ENCODE data around the gene ECPAS.
"Not testable (repeated sequence)": the region's sequence is repeated elsewhere in the genome, so short reads cannot be mapped to it uniquely, and the experiment has no call there.

ECPAS gene

DNA sequence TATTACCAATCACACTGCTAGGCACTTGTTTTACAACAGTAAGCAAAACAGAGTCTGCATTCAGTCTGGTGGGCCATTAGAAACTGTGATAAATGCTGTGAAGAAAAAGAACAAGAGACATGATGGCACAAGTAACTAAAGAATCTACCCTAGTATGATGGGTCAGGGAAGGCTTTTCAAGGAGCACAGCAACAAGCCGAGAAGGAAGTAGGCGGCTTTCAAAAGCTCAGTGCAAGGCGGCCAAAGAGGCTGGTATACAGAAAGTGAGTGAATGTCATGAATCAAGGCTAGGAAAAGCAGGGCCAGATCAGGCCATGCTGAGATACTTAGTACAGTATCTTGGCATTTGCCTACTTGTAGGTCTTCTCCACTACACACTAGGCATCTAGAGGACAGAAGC is 76.4 kb downstream of the ECPAS start:
- DNase-seq, result no peak

DNA sequence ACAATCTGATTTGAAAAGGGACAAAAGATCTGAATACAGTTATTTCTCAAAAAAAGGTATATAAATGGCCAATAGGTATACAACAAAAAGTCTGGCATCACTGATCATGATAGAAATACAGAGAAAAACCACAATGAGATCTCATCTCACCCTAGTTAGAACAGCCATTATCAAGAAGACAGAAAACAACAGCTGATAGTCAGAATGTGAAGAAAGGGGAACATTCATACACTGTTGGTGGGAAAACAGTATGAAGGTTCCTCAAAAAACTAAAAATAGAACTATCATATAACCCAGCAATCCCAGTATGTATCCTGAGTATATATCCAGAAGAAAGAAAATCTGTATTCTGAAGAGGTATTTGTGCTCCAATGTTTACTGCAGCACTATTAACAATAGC is 78.5 kb downstream of the ECPAS start:
- DNase-seq, result no peak

DNA sequence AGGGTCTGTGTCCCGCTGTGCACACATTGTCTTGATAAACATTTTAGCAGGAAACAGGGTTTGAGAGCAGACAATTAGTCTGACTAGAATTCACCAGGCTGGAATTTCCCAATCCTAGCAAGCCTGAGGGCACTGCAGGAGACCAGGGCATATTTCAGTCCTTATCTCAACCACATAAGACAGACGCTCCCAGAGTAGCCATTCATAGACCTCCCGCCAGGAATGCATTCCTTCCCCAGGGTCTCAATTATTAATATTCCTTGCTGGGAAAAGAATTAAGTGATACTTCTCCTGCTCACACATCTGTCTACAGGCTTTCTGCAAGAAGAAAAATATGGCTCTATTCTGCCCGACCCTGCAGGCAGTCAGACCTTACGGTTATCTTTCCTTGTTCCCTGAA is 82.7 kb downstream of the ECPAS start:
- not testable (repeated sequence) for DNase-seq

DNA sequence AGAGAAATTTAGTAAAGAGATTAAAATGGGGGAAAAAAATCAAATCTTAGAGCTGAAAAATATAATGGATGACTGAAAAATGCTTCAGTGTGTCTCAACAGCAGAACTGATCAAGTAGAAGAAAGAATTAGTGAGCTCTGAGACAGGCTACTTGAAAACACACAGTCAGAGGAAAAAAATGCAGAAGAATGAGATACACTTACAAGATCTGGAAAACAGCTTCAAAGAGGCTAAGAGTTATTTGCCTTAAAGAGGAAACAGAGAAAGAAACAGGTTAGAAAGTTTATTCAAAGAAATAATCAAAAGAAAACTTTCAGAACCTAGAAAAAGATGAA is 83.7 kb downstream of the ECPAS start:
- DNase-seq, result no peak

DNA sequence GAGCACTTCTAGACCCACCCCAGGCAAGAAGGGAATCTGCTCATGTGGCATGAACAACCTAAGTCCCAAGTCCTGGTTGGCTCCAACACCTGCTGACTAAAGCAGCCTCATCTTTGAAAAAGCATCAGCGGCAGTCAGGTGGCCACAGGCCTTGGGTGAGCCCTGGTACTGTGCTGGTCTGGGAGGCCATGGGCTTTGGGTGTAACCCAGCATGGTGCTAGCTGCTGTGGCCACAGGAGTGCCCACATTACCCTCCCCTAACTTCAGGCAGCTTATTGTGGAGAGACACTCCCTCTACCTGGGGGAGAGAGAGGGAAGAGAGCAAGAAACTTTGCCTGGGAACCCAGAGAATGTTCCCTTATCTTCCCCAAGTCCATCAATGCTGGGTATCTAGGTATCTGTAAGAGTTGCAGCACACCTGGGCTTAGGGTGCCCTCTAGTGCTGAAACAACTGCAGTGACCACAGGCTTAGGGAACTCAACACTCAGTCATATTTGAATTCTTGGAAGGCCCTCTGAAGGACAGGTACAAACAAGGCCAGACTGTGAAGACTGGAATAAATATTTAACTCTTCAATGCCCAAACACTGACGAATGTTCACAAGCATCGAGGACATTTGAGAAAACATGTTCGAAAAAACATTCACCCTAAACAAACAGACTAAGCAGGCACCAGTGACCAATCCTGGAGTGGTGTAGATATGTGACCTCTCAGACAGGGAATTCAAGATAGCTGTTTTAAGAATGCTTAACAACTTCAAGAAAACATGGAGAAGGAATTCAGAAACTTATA is 84.2 kb downstream of the ECPAS start:
- DNase-seq, result peak; percentile 15

DNA sequence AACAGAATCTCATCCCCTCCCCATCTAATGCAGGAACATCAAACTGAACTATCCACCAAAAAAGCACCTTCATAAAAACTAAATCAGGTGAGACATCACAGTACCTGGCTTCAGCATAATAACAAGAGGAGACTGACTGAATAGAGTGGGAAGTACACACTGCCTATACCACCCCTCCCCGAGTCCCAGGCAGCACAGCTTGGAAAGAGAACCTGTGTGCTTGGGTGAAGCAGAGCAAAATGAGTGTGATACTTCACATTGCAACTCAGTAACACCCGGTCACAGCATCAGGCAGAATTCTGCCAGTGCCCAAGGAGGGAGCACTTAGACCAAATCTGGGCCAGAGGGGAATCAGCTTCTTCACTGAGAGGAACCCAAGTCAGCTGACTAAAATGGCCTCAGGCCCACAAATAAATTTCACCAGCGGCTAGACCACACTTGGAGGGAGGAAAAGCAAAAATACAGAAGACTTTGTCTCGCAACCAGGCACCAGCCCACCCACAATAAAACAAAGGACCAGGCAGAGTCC is 84.9 kb downstream of the ECPAS start:
- no peak for DNase-seq

DNA sequence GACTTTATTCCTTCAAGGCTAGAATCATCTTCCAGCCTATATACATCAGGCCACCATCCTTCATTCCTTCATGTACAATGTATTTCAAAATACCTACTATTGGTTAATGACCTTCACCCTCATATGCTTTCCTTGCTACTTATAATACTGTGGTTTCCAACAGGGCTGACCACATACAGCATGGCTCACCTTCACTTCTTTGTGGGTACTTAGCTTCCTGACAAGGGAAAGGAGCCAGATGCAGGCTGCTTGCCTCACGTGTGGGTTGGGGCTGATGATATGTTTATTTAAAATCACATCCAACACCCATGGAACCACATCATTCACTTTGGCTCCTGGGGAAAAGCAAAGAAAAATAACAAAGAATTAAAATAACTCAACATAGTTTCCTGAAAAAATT is 90.2 kb downstream of the ECPAS start:
- DNase-seq, result no peak

DNA sequence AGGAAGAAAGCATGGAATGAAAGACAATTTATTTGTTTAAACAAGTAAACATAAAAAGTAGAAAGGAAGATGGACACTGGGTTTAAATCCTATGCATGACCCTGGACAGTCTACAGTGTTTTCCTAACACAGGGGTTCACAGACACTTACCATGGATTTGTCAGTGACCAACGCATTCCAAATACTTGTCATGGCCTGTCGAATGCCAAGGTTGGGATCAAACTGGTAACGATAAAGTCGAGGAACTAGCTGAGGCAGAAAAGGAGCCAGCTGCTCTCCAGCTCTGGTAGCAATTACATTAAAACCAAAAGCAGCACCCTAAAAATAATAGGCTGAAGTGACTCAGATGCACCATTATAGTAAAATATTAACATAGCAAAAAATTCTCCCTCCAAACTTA is 94.8 kb downstream of the ECPAS start:
- DNase-seq, result no peak

DNA sequence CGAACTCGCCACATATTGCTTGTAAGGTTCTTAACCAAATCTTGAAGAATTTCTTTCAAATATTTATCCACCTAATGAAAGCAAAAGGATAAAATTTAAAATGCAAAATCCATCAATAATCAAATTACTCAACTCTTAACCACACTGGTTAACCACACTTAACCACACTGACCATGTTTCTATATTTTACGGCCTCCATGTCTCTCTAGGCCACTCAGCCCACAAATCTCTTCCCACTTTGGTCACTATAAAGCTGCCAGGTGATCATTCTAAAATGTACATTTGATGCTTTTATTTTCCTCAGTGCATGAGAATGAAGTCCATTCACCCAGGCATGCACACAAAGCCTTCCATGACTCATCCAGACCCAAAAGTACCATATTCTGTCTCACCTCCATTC is 97.8 kb downstream of the ECPAS start:
- no peak for DNase-seq

DNA sequence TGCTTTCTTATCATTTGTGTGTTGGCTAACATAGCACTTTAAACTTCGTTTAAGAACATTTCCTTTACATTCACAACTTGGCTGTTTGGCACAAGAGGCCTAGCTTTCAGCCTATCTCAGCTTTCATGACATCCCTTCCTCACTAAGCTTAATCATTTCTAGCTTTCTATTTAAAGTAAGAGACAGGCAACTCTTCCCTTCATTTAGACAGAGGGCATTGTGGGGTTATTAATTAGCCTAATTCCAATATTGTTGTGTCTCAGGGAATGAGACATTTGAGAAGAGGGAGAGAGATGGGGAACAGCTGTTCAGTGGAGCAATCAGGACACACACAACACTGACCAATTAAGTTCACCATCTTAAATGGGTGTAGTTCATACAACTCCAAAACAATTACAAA is 103.2 kb downstream of the ECPAS start:
- no peak for DNase-seq

DNA sequence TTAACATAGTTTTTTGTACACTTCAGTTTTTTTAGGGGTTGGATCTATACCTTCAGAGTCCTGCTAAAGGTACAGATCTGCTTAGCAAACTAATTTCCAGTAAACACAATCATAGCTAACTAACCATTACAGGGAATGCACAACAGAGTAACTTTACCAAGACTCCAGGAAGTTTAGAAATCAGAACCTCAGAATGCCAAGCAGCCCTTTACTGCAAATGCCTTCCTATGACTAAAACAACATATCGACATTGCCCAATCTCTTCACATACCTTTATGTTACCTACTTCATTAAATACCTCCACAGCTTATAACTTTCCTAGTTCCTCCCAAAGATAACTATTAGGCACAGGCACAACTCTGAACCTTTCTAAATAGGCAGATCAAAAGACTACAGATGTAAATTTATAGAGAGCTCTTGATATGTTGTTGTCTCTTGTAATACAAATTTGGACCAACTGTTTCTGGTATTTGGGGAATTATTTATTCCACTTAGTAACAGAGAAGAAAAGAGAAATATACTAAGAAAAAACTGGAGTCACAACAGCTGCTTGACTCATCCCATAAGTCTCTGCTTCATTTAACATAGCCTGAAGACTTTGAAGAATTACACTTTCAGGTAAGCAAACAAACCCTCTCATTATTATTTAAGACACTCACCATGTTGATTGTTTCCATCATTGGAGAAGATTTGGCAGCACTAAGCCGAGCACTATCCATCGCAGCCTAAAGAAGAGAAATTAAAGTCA is 108.2 kb downstream of the ECPAS start:
- no peak for DNase-seq

DNA sequence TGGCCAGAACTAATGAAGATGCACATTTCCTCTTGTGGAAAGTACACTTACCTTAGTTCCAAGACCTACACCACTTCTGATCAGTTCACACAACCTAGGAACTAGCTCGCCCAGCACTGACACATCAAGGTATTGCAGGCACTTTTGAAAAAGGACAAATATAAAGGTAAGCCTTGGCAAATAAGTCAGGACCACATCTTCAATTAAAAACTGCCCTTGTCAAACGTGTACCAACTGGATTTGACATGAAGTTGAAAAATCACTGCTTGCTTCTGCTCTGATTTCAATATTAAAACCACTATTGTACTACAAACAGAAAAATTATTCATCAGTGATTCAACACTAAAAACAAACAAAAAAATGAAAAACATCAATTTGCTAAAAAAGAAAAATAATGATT is 109.1 kb downstream of the ECPAS start:
- DNase-seq, result no peak

DNA sequence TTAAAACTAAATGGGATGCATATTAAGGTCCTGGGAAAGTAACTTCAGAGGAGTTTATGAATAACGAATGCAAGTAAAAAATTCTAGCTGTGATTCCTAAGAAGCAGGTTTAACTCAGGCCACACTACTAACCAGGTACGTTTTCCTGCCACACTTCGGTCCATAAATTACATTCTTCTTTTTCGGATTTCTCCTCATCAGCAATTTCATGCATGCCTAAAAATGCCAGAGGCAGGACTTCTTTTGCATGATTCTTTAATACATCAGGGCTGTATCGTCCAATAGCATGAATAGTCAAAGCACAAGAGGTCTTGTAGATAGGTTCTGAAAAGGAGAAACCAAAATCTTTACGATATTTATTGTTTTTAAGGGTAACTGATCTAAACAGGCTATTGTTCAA is 111.9 kb downstream of the ECPAS start:
- no peak for DNase-seq

DNA sequence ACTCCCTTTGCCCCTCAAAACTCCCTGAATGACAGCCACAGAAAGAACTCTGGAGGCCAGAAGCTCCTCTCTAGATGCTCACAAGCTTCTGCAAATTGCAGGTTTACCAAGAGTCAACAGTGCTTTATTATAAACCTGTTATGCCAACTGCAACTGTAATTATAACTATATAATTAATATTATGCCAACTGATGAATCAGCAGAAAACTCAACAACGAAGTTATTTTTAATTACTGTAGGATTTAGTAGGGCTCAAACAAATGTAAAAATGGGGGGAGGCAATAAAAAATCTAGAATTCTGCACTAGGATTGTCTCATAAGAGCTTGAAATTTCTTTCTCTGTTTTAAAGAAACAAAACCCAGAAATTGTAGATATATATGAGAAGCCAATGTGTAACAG is 117.2 kb downstream of the ECPAS start:
- no peak for DNase-seq

DNA sequence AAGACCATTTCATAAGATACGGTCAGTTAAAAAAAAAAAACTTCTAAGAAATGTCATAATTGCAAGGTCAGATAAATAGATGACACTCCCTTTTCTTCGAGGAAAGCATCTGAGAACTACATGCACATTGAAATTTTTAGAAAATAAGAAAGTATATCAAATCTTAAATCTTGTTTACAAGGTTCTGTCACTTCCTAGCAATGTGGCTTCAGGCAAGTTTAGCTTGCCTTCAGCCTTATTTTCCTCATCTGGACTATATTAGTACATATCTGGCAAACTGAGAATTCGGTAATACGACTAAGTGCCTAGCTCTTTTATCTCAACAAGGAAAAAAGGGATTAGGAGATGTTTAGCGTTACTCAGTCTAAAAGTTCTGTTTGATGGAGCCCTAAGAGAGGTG is 121.7 kb downstream of the ECPAS start:
- DNase-seq, result no peak

DNA sequence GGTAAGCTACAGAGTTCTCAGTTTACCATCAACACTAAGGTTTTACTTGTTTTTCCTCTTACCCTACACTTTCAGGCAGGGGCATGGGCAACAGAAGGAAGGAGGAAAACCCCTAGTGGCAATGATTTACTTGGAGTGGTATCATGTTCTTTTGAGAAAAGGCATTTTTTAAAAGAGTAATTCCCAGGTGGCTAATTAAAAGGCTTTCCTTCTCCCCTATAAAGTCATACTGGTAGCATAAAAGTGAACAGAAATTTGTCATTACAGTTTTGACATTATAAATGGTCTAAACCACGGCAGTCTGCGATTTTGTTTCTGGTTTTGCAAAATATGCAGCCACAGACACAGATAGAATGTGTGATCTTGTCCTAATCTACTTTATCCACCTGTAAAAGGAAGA is 123.3 kb downstream of the ECPAS start:
- no peak for DNase-seq

DNA sequence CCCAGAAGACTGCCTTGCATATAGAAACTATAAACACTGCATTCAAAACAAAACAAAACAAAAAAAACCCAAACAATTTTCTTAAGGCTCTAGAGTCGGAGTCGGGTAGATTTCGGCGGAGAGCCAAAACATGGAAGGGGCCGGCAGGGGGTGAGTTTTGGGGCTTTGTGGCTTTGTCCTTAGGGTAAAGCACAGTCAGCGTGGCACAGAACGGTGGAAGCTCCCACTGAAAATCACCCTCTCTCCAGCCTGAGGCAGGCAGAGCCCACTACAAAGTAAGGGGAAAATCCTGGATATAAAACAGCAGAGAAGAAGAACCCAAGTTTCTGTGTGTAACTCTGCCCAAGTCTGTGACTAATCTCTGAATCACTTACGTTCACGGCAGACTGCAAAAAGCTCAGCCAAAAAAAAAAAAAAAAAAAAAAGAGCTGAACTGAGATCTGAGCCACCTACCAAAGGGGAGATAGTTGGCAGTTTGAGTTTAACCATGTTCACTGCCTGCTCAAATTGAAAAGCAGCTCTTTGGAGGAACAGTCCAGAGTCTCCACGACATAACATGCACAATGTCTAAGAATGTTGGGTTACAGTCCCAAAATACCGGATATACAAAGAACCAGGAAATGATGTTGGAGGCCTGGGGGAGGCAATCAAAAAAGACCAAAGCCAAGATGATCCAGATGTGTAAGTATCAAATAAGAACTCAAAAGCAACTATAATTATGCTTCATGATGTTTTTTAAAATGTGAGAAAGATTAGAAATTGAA is 127.5 kb downstream of the ECPAS start:
- DNase-seq, result no peak

DNA sequence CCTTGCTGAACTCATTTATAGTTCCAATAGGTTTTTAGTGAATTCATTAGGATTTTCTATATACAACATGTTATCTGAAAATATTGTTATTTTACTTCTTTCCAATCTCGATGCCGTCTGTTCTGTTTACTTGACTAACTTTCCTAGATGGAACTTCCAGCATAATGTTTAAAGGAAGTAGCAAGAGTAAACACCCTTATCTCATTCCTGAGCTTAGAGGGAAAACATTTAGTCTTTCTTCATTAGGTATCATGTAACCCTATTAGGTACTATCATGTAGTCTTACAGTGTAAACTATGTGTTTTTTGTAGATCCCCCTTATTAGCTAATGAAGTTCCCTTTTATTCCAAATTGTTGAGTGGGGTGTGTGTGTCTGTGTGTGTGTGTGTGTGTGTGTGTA is 131.6 kb downstream of the ECPAS start:
- no peak for DNase-seq

DNA sequence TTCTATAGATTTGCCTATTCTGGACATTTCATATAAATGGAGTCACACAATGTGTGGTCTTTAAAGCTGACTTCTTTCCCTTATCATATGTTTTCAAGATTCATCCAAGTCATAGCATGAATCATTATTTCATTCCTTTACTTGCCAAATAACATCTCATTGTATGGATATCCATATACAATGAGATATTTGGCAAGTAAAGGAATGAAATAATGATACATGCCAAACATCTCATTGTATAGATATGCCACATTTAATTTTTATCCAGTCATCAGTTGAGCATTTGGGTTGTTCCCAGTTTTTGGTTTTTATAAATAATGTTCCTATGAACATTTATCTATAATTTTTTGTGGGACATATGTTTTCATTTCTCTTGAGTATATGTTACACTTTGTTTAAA is 133.6 kb downstream of the ECPAS start:
- no peak for DNase-seq

DNA sequence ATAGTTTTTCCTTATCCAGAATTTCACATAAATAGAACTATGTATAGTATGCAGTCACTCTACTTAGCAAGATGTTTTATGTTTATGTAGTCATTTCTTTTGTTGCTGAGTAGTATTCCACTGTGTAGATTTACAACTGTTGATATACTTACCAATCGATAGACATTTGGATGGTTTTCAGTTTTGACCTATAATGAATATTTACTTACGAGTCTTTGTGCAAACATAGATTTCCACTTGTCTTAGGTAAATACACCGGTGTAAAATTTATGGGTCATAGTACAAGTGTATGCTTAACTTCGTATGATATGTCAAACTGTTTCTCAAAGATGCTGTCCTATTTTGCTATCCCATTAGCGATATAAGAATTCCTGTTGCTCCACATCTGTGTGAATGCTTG is 134.4 kb downstream of the ECPAS start:
- DNase-seq, result no peak

DNA sequence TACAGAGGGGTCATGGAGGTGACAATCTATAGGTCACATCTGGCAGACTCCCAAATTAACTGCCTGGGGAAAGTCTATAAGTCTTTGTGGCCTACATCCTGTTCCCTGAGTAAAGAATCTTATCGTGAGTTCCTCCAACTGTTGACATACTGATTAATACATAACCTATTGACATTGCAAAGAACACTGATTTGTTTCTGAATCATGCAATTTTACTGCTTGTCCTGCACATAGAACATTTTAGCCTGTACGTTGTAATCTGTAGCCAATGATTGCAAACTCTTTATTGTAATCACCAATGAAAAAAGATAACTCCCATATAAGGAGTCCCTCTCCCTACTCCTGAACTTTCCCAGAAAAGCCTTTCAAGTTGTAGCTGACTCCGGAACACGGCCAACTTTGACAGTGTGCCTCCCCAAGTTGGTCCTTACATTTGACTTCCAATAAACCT is 135.3 kb downstream of the ECPAS start:
- DNase-seq, result no peak

DNA sequence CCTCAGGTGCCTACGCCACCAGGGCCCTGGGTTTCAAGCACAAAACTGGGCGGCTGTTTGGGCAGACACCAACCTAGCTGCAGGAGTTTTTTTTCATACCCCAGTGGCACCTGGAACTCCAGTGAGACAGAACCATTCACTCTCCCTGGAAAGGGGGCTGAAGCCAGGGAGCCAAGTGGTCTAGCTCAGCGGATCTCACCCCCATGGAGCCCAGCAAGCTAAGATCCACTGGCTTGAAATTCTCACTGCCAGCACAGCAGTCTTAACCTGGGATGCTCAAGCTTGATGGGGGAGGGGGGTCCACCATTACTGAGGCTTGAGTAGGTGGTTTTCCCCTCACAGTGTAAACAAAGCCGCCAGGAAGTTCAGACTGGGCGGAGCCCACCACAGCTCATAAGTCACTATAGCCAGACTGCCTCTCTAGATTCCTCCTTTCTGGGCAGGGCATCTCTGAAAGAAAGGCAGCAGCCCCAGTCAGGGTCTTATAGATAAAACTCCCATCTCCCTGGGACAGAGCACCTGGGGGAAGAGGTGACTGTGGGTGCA is 149.8 kb downstream of the ECPAS start:
- not testable (repeated sequence) for DNase-seq

DNA sequence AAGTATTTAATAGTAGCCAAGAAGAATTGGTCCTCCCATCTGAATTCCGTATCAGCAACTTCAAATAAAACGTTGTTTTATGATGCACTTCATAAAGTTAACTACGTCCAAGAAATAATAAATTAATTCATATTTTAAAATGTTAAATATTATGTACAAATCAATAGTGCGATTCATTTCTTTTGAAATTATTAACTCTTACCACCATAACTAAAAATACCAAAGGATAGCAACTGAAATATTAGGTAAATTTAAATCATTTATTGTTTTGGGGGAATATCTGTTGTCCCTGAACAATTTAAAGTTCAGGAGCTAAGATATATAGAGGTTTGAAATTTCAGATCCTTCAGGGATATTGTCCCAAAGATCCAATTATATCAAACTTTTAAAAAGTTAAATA is 154.1 kb downstream of the ECPAS start, which contains the start of gene OR2K2:
Gene OR2K2, minus strand, starts transcription at position 101 of the 400 bp plus-strand sequence. CDS start 1,791 bp downstream, outside the sequence.
- no peak for DNase-seq

All from RPMI8226 (cell line).